DND-41 (cell line): Measurements from ENCODE around the gene OR8H2.

Experiments
- ATAC-seq: fragments of 200-7000 bp; cut with Tn5 transposase; 3 replicates; pipeline ENCODE4 v1.9.1; 2021; ENCODE audit warnings: low read depth; ENCODE audit not compliant: insufficient read depth
- DNase-seq: peaks from one replicate; pipeline ENCODE4 v3.0.0-alpha.2; 2020
- H2AFZ ChIP-seq: 2 replicates; pipeline ENCODE4 v1.6.0; 2012; ENCODE audit warnings: low read depth, low read length
- H3K27ac ChIP-seq: 2 replicates; pipeline ENCODE4 v1.5.1; 2012; ENCODE audit warnings: low read length, inconsistent platforms
- H3K27me3 ChIP-seq: fragments of 200-600 bp; sonication (generic); 2 replicates; pipeline ENCODE4 v1.6.0; 2012; ENCODE audit warnings: low read length, mild to moderate bottlenecking, inconsistent platforms; ENCODE audit not compliant: insufficient read depth, poor library complexity
- H3K36me3 ChIP-seq: 2 replicates; pipeline ENCODE4 v1.5.1; 2012; ENCODE audit warnings: low read length, inconsistent platforms; ENCODE audit not compliant: insufficient read depth
- H3K4me1 ChIP-seq: 2 replicates; pipeline ENCODE4 v1.5.1; 2012; ENCODE audit warnings: mild to moderate bottlenecking, low read length; ENCODE audit not compliant: insufficient read depth
- H3K4me2 ChIP-seq: 2 replicates; pipeline ENCODE4 v1.6.0; 2012; ENCODE audit warnings: mild to moderate bottlenecking, moderate library complexity, low read length, inconsistent platforms; ENCODE audit not compliant: insufficient read depth
- H3K4me3 ChIP-seq, 2 experiments: fragments of 200-600 bp in 1 of 2; shearing (Covaris generic) in 1 of 2; 2 replicates each; pipeline ENCODE4 v1.5.1; 2012 to 2016; ENCODE audit warnings: inconsistent platforms in 2 of 2, low read length in 2 of 2, mild to moderate bottlenecking in 2 of 2, low read depth in 1 of 2, moderate library complexity in 1 of 2
- H3K79me2 ChIP-seq: 2 replicates; pipeline ENCODE4 v1.6.0; 2012; ENCODE audit warnings: low read length, inconsistent platforms; ENCODE audit not compliant: insufficient read depth
- H3K9ac ChIP-seq: 2 replicates; pipeline ENCODE4 v1.6.0; 2012; ENCODE audit warnings: low read depth, mild to moderate bottlenecking, inconsistent platforms, low read length, moderate library complexity
- H3K9me3 ChIP-seq: 2 replicates; pipeline ENCODE4 v1.5.1; 2012; ENCODE audit warnings: low read length, moderate library complexity, mild to moderate bottlenecking, inconsistent platforms; ENCODE audit not compliant: insufficient read depth, severe bottlenecking
- H4K20me1 ChIP-seq: 2 replicates; pipeline ENCODE4 v1.6.0; 2012; ENCODE audit warnings: low read length; ENCODE audit not compliant: insufficient read depth
- CTCF ChIP-seq: IDR thresholded peaks from 2 replicates; pipeline ENCODE4 v1.5.1; 2012; ENCODE audit warnings: borderline replicate concordance, low read length, moderate library complexity, mild to moderate bottlenecking; ENCODE audit not compliant: poor library complexity, severe bottlenecking; ENCODE audit errors: extremely low read depth
- EZH2 ChIP-seq: IDR thresholded peaks from 3 replicates; pipeline ENCODE4 v1.6.1; 2012; ENCODE audit warnings: borderline replicate concordance, low read depth, mild to moderate bottlenecking, moderate library complexity, low read length, inconsistent platforms; ENCODE audit not compliant: severe bottlenecking

Gene OR8H2

GRCh38 chr11:56151376-56151775 is 47.9 kb downstream of the OR8H2 start:
- TF ChIP-seq CTCF, result no peak
- TF ChIP-seq EZH2, result no peak
- H4K20me1 ChIP-seq, result no peaks in the 10 kb centered on the region
- H3K4me1 ChIP-seq, result no peaks in the 10 kb centered on the region
- H3K36me3 ChIP-seq, result no peaks in the 10 kb centered on the region
- no peak overlapping the region for H2AFZ ChIP-seq
- H3K79me2 ChIP-seq, result no peaks in the 10 kb centered on the region
- H3K27ac ChIP-seq, result no peak overlapping the region
- no peak overlapping the region for H3K9ac ChIP-seq
- no peaks in the 10 kb centered on the region for H3K9me3 ChIP-seq
- H3K4me3 ChIP-seq, result no peak overlapping the region
- ATAC-seq, result no peak
- no peak overlapping the region for H3K4me2 ChIP-seq
- no peaks in the 10 kb centered on the region for H3K27me3 ChIP-seq
- DNase-seq, result no peak

GRCh38 chr11:56152333-56152732 is 48.8 kb downstream of the OR8H2 start:
- Histone ChIP-seq H3K79me2 (no peaks in the 10 kb centered on the region), H3K4me1 (no peaks in the 10 kb centered on the region), H3K27ac (no peak overlapping the region), H3K9me3 (no peaks in the 10 kb centered on the region), H3K27me3 (no peaks in the 10 kb centered on the region), H3K9ac (no peak overlapping the region), H3K36me3 (no peaks in the 10 kb centered on the region), H2AFZ (no peak overlapping the region), H3K4me3 (no peak overlapping the region), H3K4me2 (no peak overlapping the region), H4K20me1 (no peaks in the 10 kb centered on the region)
- no peak for TF ChIP-seq CTCF
- ATAC-seq (no peak), DNase-seq (no peak)
